HepG2 (cell line): ENCODE results near the gene GRK5. TPM values are rescaled to one million over a fixed set of nuclear protein-coding genes. Genes with fewer than 3 reads are reported as not detected.

Source experiments
- ATAC-seq: fragments of 200-7000 bp; cut with Tn5 transposase; 3 replicates; pipeline ENCODE4 v1.9.1; 2020; ENCODE audit warnings: mild to moderate bottlenecking, moderate library complexity
- BruUV-seq: library from RNA; stranded (reverse); fragments of 400-500 nt; replicated peaks from 2 replicates; lab custom pipeline; 2021; lab: Mats Ljungman, UMichigan
- CTCF ChIA-PET: fragments of 300-600 bp; formaldehyde crosslinking; extraction: SDS; loops from one replicate; lab custom pipeline; 2021; ENCODE audit warnings: low total read pairs, inconsistent platforms, low intra/inter-chr PET ratio; lab: Yijun Ruan, JAX
- POLR2A ChIA-PET: fragments of 350-600 bp; sonication (Branson Sonifier 250); formaldehyde crosslinking; loops from one replicate; lab custom pipeline; 2020; ENCODE audit warnings: antibody characterized with exemption, inconsistent platforms; lab: Yijun Ruan, JAX
- DNase-seq: peaks from one replicate; pipeline ENCODE4 v3.0.0-alpha.2; 2015; ENCODE audit warnings: low spot score
- FAIRE-seq: peaks from 3 replicates; lab custom pipeline; 2011; peaks lifted over from hg19 to GRCh38; lab: Jason Lieb, UNC
- H2AFZ ChIP-seq: one replicate; pipeline ENCODE4 v1.6.1; 2011; ENCODE audit warnings: low read length, inconsistent platforms
- H3K27ac ChIP-seq: fragments of 300-600 bp; 3 replicates; pipeline ENCODE4 v1.8.0; 2011; ENCODE audit warnings: mixed run types, mild to moderate bottlenecking, mixed read lengths, low read length, inconsistent platforms; ENCODE audit not compliant: insufficient read depth; ENCODE audit errors: extremely low read length
- H3K27me3 ChIP-seq, 2 experiments: fragments of 200-600 bp in 1 of 2; 2 replicates in 1 of 2; 3 replicates in 1 of 2; pipeline versions ENCODE4 v1.6.0 to v1.8.0; 2011; ENCODE audit warnings: low read length in 2 of 2, mild to moderate bottlenecking in 2 of 2, moderate library complexity in 2 of 2, inconsistent platforms in 1 of 2; ENCODE audit not compliant: insufficient read depth in 2 of 2, control insufficient read depth in 1 of 2
- H3K36me3 ChIP-seq, 2 experiments: fragments of 200-600 bp in 1 of 2; replicated peaks in 1 of 2; 2 replicates in 1 of 2; 3 replicates in 1 of 2; pipeline versions ENCODE4 v1.5.1 to v1.8.0; 2011; ENCODE audit warnings: low read length in 2 of 2, inconsistent platforms in 1 of 2; ENCODE audit not compliant: insufficient read depth in 2 of 2, control insufficient read depth in 1 of 2
- H3K4me1 ChIP-seq: 2 replicates; pipeline ENCODE4 v1.5.1; 2012; ENCODE audit warnings: low read length, inconsistent platforms; ENCODE audit not compliant: insufficient read depth
- H3K4me2 ChIP-seq: 2 replicates; pipeline ENCODE4 v1.6.0; 2011; ENCODE audit warnings: low read depth, low read length, inconsistent platforms
- H3K4me3 ChIP-seq, 3 experiments: fragments of 200-600 bp in 1 of 3; sonication (generic), shearing (Covaris generic) in 1 of 3; replicated peaks in 1 of 3; 2 replicates each; pipeline ENCODE4 v1.5.1; 2011 to 2016; ENCODE audit warnings: low read length in 3 of 3, inconsistent platforms in 2 of 3, low read depth in 2 of 3, mild to moderate bottlenecking in 2 of 3, control low read depth in 1 of 3, mixed read lengths in 1 of 3; ENCODE audit not compliant: insufficient read depth in 1 of 3
- H3K79me2 ChIP-seq: one replicate; pipeline ENCODE4 v1.6.1; 2011; ENCODE audit warnings: low read length, inconsistent platforms; ENCODE audit not compliant: insufficient read depth
- H3K9ac ChIP-seq: 2 replicates; pipeline ENCODE4 v1.6.0; 2011; ENCODE audit warnings: mild to moderate bottlenecking, low read depth, low read length, inconsistent platforms; ENCODE audit not compliant: insufficient read depth
- H3K9me3 ChIP-seq: 2 replicates; pipeline ENCODE4 v1.5.1; 2012; ENCODE audit warnings: mild to moderate bottlenecking, low read length
- H4K20me1 ChIP-seq: 2 replicates; pipeline ENCODE4 v1.6.0; 2011; ENCODE audit warnings: inconsistent platforms, mild to moderate bottlenecking, low read length, moderate library complexity; ENCODE audit not compliant: insufficient read depth
- ELF4 ChIP-seq: sonication (generic); formaldehyde crosslinking; IDR thresholded peaks from 2 replicates; pipeline ENCODE4 v1.5.0; 2020; ENCODE audit warnings: missing genetic modification reagents, mild to moderate bottlenecking, moderate library complexity, borderline replicate concordance
- HNRNPK ChIP-seq: fragments of 200-400 bp; formaldehyde crosslinking; IDR thresholded peaks from 2 replicates; pipeline ENCODE4 v1.6.1; 2018; ENCODE audit warnings: low read length, low read depth, moderate library complexity, mild to moderate bottlenecking; ENCODE audit not compliant: poor library complexity, severe bottlenecking
- IRX3 ChIP-seq: sonication (generic); formaldehyde crosslinking; IDR thresholded peaks from 2 replicates; pipeline ENCODE4 v1.8.1; 2023; ENCODE audit warnings: mild to moderate bottlenecking, low read depth, missing genetic modification reagents, borderline replicate concordance
- MAFK ChIP-seq, 2 experiments: IDR thresholded peaks in 1 of 2; conservative IDR thresholded peaks in 1 of 2; 2 replicates each; pipeline ENCODE4 v1.6.1; 2011; ENCODE audit warnings: improper control_type of control experiment in 2 of 2, low read length in 2 of 2
- PLSCR1 ChIP-seq: sonication (generic); formaldehyde crosslinking; IDR thresholded peaks from 2 replicates; pipeline ENCODE4 v1.5.0; 2020; ENCODE audit warnings: missing genetic modification reagents, mild to moderate bottlenecking, borderline replicate concordance
- SMC3 ChIP-seq: IDR thresholded peaks from 2 replicates; pipeline ENCODE4 v1.6.1; 2011; ENCODE audit warnings: low read length, improper control_type of control experiment
- WGBS: methylation state at CpG from one replicate; pipeline ENCODE4 v1.1.6; 2017; ENCODE audit warnings: low lambda C conversion rate; 5-methylcytosine and 5-hydroxymethylcytosine counted together
- in situ Hi-C: cut with HindIII; loops from 2 replicates; pipeline ENCODE4 v1.10.0; 2017; ENCODE audit warnings: low pct_unique_long_range_greater_than_20kb; ENCODE audit not compliant: extremely low pct_ligation_motif_present
- intact Hi-C: fragments of 100-400 bp; cut with micrococcal nuclease; formaldehyde crosslinking; loops from one replicate; pipeline ENCODE4 v1.10.0; 2022; ENCODE audit not compliant: unreplicated experiment
- polyA plus RNA-seq, 8 experiments: library from polyadenylated mRNA; depleted of rRNA in 3 of 8; stranded (reverse) in 7 of 8; unstranded in 1 of 8; fragments of >200 nt; fragmentation: Illumina TruSeq in 4 of 8; extraction: Trizol in 4 of 8; gene quantifications; 2 replicates each; pipeline versions ENCODE4 v1.2.1 to v1.2.3, GENCODE V29; 2011 to 2016; ENCODE audit warnings: low read depth in 4 of 8, missing spikeins in 1 of 8, mixed read lengths in 1 of 8; ENCODE audit not compliant: insufficient read depth in 1 of 8
- total RNA-seq, 5 experiments: library from RNA; depleted of rRNA; stranded (reverse); fragments of >200 nt; fragmentation: Illumina TruSeq; extraction: Trizol; gene quantifications; 2 replicates each; pipeline ENCODE4 v1.2.3, GENCODE V29; 2016; ENCODE audit warnings: low read depth in 1 of 5
- TF ChIP-seq, protein P1 (sequence below): sonication (generic); formaldehyde crosslinking; IDR thresholded peaks from 2 replicates; pipeline ENCODE4 v1.4.0; 2020; ENCODE audit warnings: missing genetic modification reagents, low read depth, mild to moderate bottlenecking, borderline replicate concordance

Gene GRK5
- total and polyA plus RNA-seq, 2 of the 13 experiments (the other 11 are each of a cell fraction or from before 2014, with no cell fraction given), result 10.4 to 12.6 TPM

GRCh38 chr10:119290301-119291048 lies 83.1 kb downstream of the GRK5 start (continued):
- TF ChIP-seq PLSCR1 (CRISPR knock-in tag), result no peak
- TF ChIP-seq SMC3, result peak; percentile 48; the same call in 1 of the 2 replicates
- no peak for TF ChIP-seq HNRNPK
- TF ChIP-seq MAFK (conservative IDR thresholded peaks at IDR 0.05 in 1 of 2, IDR thresholded peaks at IDR 0.05 in 1 of 2; ENCODE audit: low read length in 2 of 2), result peak; percentile 89 to 92
- no peak for TF ChIP-seq ELF4
- TF ChIP-seq, protein P1, sequence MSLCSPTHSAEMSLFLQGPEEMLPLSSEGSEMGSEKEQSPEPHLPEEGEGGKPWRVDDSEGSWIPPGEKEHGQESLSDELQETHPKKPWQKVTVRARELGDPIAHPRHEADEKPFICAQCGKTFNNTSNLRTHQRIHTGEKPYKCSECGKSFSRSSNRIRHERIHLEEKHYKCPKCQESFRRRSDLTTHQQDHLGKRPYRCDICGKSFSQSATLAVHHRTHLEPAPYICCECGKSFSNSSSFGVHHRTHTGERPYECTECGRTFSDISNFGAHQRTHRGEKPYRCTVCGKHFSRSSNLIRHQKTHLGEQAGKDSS, result no peak

DNA sequence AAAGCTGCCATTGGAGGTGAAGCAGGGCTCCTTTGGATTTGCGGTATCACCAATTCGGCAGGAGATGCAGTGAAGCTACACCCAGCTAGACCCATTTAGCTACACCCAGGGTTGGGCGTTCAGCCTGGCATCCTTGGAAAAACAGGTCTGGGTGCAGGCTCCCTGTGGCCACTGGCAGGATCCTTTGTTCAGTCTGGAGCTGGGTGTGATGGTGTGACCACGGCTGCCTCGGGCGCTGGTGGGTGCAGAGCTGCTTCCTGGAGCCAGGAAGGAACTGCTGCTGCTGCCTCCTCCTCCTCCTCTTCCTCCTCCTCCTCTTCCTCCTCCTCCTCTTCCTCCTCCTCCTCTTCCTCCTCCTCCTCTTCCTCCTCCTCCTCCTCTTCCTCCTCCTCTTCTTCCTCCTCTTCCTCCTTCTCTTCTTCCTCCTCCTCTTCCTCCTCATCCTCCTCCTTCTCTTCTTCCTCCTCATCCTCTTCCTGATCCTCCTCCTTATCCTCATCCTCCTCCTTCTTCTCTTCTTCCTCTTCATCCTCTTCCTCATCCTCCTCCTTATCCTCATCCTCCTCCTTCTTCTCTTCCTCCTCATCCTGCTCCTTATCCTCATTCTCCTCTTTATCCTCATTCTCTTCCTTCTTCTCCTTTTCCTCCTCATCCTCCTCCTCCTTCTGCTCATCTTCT lies 84.0 kb downstream of the GRK5 start:
- Histone ChIP-seq H2AFZ (no peak overlapping the region), H3K4me2 (no peak overlapping the region), H4K20me1 (no peaks in the 10 kb centered on the region), H3K9ac (no peak overlapping the region), H3K27ac (no peak overlapping the region), H3K36me3 (peaks cover 0 to 3% of the 10 kb centered on the region in 2 experiments; a peak in 1 of 5 replicates), H3K9me3 (no peaks in the 10 kb centered on the region), H3K4me3 (no peak overlapping the region), H3K27me3 (no peaks in the 10 kb centered on the region), H3K79me2 (no peaks in the 10 kb centered on the region), H3K4me1 (peaks cover 45% of the 10 kb centered on the region)
- intact Hi-C loops (no loop called here), in situ Hi-C loops (no loop called here)
- TF ChIP-seq IRX3 (CRISPR knock-in tag), result no peak
- ATAC-seq (no peak), DNase-seq (no peak), FAIRE-seq (no peak)
- no TSS peak for BruUV-seq
- POLR2A ChIA-PET, result interaction anchor here (1.3 kb wide), 1 partner anchor 29 kb away, joined by 3 read pairs; no protein-coding TSS in a partner anchor
- WGBS, result 83% methylated on average over 5 of the region's 6 CpGs
- CTCF ChIA-PET, result no interaction called here
